ENCODE data around the gene CDIP1.

DNA sequence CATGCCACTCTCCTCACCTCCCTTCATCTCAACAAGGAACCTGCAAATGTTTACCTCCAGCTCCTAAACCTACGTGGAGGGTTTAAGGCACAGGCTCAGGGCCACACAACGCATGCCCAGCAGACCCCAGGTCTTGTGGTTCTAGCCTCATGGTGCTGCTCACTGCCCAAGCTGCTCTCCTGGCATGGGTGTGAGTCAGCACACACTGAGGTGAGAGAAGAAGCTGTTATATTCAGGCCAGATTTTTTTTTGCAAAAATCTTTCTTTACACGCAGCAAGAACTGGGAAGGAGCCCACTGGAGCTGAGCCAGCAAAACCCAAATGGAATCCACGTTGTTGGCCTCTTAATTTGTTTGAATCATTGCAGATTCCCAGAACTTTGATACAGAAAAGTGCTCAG is 12.0 kb upstream of the CDIP1 start:
- TF ChIP-seq, protein P1, sequence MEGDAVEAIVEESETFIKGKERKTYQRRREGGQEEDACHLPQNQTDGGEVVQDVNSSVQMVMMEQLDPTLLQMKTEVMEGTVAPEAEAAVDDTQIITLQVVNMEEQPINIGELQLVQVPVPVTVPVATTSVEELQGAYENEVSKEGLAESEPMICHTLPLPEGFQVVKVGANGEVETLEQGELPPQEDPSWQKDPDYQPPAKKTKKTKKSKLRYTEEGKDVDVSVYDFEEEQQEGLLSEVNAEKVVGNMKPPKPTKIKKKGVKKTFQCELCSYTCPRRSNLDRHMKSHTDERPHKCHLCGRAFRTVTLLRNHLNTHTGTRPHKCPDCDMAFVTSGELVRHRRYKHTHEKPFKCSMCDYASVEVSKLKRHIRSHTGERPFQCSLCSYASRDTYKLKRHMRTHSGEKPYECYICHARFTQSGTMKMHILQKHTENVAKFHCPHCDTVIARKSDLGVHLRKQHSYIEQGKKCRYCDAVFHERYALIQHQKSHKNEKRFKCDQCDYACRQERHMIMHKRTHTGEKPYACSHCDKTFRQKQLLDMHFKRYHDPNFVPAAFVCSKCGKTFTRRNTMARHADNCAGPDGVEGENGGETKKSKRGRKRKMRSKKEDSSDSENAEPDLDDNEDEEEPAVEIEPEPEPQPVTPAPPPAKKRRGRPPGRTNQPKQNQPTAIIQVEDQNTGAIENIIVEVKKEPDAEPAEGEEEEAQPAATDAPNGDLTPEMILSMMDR (IDR thresholded peaks at IDR 0.05; ENCODE audit: low read length) = no peak
- no peak for TF ChIP-seq EZH2phosphoT487 (IDR thresholded peaks at IDR 0.05; ENCODE audit: low read length)
- TF ChIP-seq EZH2 (optimal IDR thresholded peaks at IDR 0.05; ENCODE audit: low read depth, low read length) = no peak

Data from MM.1S (cell line).